HG03135 (cell line): ENCODE results near the gene TSPAN9.

Experiments
- ATAC-seq: cut with Tn5 transposase; IDR thresholded peaks from one replicate; pipeline ENCODE4 v1.9.1; 2021; ENCODE audit warnings: mild to moderate bottlenecking, moderate library complexity; ENCODE audit not compliant: unreplicated experiment

The TSPAN9 gene

DNA sequence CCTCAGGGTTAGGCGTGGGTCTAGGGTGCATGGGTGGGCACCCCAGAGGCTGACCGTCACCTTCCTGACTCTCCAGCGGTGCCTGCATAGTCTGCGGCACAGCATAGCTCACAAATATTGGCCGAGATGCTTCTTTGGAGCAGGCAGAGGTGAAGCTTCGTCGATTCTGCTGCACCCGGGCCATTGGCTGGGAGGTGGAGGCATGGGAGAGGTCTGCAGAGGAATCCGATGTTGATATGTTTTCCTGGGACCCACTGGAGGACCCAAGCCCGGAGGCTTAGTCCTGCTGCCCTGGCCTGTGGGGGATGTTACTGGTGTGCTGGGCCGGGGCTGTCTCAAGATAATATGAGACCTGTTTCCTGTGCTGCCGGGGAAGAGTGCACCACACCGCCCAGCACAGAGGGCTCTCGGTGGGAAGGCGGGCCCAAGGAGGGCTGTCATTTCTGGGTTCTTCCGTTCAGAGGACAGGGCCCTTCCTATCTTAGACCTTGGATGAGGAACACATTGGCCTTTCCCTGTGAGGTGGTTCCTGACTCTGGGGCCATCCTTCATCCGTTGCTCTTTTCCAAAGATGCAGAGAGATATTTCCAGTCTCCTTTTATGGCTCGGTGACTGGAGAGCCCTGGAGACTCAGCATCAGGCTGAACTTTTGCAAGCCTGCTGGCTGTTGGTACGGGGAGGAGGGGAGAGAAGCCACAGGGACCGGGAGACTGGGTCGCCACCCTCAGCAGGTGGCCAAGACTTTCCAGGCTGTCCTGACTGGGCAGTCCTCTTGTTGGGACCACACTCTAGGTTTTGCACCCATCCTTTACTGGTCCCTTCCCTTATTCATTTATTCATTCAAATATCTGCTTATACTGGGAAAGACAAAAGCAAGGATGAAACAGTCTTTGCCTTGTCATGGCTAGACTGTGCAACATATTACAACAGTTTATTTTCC, 143.5 kb downstream of the TSPAN9 start:
- no peak for ATAC-seq

DNA sequence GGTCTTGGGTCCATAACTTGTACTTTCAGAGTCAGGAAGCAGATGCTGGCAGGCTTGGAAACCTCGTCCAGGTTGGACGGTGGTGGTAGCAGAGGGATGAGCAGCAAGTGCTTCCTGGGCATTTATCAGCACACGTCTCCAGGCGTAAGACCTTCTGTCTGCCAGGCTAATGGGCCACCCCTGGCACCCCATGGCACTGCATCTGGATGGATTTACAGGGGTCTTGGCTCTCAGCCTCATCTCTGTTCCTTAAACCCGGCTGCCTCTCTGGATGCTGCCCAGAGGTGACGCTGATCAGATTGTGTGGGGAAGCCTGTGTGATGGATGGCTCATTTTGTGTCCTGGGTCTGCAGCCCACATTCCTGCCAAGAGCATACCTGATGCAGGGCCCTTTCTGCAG, 145.1 kb downstream of the TSPAN9 start:
- ATAC-seq: no peak

DNA sequence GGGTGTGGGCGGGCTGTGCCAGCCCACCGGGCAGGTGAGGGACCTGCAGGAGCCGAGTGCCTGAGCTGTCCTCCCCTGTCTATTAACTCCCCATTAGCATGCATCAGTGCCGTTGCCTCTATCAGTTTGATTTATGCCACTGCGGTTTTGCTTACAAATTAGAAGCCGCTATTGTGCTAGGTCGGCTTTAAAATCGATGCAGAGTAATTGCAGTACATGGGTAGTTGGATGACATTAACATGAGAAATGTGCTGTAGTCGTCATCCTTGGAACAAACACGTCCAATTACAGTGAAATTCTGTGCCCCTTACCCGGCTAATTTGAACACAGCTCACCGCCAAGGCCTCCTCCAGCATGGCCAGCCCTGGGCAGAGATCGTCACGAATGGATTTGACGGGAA, 145.8 kb downstream of the TSPAN9 start:
- no peak for ATAC-seq

DNA sequence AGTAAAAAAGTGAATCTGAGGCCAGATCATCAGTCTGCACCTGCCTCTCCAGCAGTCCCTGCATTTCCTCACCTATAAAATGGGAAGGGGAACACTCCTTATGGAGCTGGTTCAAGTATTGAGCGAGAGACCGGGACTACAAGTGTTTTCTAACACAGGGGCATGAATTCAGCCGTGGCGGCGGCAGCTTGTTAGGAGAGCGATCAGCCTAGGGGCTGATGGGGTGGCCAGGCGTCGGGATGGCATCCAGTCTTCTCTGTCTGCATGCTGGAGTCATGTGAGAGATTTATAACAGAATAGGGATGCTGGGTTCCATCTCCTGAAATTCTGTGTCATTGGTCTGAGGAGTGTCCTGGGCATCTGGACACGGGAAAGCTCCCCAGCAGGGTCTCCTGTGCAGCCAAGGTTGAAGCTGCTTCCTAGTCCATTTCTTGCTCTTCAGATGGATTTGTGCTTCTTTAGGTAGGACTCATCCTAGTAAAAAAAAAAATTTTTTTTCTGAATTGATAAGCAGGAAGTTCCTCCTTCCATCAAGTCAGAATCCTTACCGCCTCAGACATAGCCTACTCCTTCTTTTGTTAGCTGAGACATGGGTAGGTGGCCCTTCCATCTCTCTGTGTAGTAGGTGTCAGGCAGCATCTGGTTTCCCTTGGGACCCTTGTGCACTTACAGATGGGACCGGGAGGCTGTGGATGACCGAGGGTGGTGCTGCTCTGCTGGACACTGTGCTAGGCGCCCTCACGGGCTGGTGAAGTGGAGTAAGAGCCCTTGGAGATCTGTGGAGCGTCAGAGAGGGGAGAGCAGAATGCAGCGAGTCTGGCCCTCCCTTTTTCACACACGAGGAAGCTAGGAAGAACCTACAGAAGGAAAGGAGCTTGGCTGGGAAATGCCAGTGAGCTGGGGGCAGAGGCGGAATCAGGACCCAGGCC, 146.7 kb downstream of the TSPAN9 start:
- ATAC-seq: no peak

DNA sequence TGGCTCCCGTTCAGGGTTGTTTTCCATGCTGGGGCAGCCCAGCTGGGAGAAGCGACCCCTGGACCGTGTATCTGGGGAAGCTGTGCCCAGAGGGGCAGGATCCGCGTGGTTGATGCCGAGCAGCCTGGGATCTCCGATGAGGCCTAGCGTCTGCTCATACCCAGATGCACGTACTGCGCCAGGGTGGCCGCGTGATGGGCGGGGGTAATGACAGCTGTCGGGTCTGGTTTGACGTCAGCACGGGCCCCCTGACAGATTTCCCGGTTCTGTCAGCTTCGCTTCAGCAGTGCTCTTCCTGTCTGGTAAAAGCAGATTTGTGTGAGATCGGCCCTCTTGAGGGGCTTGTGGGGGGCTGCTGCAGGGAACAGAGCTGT, 147.3 kb downstream of the TSPAN9 start:
- ATAC-seq: no peak

DNA sequence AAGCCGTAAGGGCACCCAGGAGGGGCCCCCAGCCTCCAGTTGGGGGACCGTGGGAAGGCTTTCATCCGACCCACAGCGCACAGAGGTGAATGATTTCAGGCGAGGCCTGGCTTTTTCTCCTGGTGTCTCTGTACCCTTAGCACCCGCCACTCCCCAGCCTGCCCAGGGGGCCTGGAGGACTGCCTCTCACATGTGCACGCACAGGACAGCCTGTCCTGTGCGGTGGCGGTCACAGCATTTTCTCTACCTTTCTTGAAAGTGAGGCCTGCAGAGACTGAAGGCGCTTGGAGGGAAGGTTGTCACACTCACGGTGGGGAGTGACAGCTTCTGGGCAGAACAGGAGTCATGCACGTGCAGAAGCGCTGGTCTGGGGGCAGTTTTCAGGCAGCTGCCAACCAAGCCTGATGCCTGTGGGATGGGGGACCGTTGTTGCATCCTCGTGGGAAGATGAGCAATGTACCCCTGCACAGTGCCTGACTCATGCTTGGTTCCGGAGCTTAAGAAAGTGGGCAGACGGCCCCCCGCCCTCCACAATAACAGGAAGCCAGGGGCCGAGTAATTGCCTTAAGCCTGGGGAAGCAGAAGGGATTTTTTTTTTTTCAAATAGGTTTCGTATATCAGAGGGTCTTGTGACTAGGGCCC, 148.1 kb downstream of the TSPAN9 start:
- no peak for ATAC-seq

DNA sequence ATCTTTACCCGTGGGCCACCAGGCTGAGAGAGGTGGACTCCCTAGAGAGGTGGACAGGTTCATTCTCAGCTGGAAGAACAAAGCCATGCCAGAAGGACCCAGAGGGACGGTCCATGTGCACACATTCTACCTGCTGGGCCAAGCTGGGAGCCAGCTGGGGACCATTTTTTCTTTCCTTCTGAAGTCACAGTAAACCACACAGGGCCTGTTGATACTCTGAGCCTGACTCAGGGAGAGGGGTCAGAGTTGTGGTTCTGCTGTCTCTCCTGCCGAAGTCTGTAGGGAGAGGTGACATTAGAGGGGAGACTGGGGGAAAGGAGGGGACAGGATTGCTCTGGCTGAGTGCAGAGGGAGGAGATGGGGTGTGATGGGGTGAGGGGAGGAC, 148.6 kb downstream of the TSPAN9 start:
- ATAC-seq: no peak

DNA sequence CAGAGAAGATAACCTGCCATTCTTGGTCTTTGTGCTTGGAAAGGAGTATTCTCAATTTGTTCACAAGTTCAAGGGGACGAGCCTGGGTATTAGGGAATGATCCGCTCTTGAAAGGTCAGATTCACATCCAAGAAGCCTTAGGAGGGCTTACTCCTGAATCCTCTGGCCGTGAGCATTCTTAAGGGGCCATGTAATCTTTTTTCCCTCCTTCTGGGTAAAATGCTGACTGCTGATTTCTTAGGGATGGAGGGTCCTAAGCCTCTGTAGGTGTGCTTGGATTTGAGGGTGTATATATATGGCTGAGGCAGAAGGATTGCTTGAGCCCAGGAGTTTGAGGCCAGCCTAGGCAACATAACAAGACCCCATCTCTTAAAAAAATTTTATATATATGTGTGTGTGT, 149.1 kb downstream of the TSPAN9 start:
- ATAC-seq: no peak

DNA sequence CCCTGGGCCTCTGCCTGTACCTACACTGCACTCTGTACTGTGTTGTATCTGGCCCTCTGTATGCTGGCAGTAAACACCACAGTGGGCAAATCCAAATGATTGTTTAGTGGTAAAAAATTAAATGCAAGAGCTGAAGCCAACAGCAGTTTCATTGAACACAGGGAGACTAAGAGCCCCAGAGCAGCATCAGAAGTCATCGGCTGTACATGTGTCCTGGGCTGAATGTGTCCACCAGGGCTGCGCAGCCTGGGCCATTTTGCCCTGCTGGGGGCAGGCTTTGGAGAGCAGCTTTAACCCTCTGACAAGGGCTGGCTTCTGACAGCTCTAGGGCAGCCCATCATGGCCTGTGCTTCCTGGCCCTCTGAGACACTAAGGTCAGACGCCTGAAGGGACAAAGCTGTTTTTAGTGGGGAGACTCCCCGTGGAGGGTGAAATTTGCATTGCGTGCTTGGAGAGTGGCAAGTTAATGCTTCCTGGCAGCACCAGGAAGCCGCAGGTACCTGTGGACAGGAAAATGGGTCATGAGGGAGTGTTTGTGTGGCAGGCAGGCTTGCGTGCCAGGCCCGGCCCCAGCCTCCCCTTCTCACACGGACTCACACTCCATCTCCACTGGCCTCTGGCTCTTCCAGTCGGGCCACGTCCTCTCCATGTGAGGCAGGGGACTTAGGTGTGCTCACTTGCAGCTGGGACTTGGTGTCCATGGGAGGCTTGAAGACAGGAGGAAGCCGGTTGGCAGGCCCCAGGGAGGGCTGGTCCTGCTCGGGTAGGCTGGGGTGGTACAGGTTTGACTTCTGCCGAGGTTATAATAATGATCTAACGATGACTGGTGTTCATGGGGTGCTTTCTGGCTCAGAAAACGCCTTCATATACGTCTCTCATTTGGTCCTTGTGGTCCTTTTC, 150.1 kb downstream of the TSPAN9 start:
- no peak for ATAC-seq

DNA sequence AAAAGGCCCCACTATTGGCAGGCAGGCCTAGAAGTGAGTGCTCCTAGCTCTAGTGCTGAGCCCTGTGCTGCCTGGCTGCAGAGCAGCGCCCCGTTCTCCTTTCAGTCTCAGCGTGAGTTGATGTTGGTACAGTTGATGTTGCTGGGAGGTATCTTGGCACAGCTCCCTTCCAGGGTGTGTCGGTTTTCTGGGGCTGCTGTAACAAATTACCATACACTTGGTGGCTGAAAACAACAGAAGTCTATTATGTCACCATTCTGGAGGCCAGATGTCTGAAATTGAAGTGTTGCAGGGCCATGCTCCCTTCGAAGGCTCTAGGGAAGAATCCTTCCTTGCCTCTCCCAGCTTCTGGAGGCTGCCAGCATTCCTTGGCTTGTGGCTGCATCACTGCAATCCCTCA, 151.4 kb downstream of the TSPAN9 start:
- ATAC-seq: no peak

DNA sequence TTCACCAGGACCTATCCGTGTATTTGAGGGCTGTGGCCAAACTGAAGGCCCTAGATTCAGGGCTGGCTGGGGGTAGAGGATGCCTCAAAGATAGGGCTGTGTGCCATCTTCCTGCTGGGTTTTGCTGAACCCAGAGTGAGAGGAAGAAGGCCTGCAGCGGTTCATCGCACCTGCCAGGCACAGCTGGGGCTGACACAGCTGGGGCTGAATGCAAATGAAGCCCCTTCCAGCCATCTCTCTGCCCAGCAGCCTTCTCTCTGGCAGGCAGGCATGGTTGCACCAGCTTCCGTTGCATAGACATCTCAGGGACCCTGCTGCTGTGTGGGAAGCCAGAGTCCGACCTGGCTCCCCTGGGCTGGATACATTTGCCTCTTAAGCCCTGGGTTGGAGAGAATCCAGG, 152.4 kb downstream of the TSPAN9 start:
- ATAC-seq: no peak

DNA sequence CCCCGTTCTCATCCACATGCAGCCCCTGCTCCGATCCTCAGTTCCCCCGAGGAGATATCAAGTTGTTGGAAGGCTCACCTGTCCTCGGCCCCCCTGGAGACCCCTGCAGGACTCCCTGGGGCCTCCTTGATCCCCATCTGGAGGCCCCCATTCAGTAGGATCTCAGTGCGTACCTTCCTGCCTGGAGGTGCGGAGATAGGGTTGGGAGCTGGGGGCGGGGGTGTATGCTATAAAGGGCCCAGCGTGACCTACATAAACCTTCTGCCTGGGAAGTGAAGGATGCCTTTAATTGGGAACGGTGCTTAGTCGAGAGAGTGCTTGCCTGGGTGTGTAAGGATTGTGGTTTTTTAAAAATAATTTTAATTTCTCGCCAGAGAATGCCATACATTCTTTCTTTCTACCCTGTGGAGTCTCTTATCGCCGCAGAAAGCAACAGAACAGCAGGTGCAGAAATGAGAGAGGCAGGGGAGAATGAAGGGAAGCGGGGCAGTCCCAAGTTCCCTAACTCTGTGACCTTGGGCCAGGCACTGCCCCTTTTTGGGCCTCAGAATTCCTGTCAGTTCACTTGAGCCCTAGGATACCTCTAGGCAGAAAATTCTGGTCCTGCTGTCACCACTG, 153.7 kb downstream of the TSPAN9 start:
- ATAC-seq: no peak

DNA sequence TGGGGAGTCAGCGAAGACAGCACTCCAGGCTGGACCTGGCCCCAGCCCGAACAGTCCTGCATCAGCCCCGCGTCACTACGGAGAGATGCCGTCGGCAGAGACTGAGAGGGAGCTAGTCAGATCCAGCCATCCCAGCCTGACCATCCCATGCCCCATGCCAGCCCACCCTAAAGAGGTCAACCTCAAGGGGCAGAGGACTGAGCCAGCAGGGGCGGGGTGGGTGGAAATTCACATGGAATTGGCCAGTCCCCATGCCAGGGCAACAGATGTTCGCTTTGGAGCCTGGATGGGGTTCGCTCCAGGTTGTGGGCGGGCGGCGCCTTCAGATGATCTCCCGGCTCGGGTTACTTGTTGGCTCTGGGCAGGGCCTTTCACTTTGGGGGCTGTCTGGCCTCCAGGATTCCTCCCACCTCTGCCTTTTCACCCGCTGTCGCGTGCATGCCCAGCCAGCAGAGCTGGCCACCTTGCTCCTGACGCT, 154.3 kb downstream of the TSPAN9 start:
- no peak for ATAC-seq

DNA sequence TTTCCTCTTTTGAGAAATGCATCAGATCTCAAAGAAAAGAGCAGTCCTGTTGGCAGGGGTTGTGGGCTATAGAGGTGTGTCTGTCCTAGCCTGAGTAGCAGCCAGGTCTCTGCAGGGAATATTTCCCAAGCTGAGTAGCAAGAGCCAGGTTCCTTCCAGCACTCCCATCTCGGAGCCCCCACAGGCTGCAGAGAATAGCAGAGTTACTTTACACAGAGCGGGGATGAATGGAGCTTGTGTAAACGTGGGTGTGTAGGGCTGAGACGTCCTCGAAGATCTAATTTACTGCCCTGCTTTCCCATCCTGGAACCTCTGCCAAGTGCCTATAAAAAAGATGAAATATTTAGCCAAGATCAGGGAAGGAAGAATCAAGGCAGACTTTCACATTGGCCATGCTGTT, 156.6 kb downstream of the TSPAN9 start:
- ATAC-seq: no peak

DNA sequence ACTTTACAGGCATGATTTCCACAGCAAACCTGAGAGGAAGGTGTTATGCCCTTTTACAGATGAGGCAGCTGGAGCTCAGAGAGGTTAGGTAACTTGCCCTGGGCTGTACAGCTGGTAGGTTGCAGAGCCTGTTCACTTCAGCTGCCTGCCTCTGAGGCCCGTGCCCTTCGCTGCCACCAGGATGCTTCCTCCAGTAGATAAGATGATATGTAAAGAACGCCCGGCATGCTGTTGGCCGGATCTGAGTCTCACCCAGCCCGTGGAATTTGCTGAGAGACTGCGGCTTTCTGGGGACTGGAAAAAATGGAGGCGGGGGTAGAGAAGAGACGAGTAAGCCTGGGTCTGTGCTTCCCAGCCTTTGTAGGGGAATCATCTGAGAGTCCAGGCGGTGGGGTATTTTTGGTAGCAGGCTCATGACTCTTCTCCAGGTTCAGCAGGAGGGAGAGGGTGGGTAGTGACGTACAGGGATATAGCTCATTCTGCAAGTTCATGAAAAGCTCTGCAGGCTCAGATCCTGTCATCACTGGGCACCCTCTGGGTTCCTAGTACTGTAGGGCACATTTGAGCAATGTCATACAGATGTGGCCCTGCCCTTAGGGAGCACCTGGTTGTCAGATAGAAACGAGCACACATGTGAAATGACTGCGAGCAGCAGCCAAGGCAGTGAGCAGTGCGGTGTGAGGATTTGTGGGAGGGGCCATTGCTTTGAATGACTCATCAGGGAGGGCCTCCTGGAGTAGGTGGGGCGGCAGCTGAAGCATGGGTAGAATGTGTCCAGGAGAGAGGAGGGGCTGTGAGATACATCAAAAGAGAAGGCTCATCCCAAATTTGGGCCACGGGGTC, 159.4 kb downstream of the TSPAN9 start:
- ATAC-seq: no peak

DNA sequence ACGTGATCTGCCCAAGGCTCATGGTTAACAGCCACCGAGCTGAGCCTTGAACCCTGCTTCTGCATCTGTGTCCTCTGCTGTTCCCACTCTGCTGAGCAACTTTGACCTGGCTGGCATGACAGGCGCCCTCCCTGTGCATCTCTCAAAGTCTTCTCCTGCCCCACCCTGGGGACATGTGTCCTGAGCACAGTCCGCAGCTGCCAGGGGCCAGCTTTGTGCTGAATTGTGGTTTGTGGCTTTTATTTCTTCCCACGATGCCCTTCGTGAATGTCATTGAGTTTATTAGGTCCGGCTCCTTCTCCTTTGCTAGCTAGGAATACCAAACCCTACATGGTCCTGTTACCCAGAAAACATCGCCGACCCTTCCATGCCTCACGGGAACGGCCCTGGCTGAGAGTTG, 161.0 kb downstream of the TSPAN9 start:
- no peak for ATAC-seq

DNA sequence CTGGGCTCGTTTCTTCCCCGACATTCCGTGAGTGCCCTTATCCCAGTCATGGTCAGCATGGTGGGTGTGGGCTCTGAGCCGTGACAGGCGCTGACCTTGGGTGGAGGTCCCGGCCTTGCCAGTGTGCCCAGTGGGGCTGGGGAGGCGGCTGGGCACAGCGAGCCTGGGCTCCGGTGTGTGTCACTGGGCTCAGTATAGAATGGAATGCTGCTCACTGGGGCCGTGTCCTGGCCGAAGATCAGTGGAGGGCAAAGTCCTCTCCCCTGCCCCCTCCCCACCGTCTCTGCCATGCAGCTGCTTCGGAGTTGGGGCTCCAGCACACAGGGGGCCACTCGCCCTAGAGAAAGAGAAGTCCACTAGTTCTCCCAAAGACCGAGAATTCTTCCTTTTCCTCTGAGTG, 164.4 kb downstream of the TSPAN9 start:
- ATAC-seq: no peak

DNA sequence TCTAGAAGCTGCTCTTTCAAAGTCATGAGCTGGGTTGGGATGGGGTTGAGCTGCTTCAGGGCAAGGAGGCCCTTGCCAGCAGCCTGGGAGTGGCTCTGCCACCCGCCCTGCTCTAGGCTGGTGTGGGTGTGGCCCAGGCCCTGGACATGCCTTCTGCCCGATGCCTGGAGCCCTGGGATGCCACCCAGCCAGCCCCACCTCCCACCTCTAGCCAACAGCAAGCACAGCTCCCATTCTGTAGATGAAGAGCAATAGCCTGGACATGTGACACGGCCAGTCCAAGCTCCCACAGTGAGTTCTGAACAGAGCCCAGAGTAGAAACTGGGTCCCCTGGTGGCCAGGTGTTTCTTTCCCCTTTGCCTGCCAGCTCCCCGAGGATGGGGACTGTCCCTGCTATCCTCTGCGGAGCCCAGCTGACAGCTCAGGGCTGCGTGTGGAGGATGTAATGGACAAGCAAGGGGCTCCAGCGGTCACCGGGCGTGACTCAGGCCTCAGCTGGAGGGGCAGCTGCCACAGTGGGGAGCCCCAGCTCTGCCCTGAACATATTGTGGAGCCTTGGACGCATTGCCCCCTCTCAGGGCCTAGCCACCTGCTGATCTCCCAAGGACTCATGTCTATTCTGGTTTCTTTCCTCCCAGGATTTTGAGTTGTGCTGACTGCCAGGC, 165.2 kb downstream of the TSPAN9 start:
- no peak for ATAC-seq
